NT2/D1 (cell line): ENCODE results near the gene SLC1A2.

ENCODE experiments used
- SUZ12 ChIP-seq: IDR thresholded peaks from 2 replicates; pipeline ENCODE4 v1.6.1; 2011; ENCODE audit not compliant: insufficient read length, insufficient read depth; ENCODE audit errors: extremely low read depth
- YY1 ChIP-seq: IDR thresholded peaks from 2 replicates; pipeline ENCODE4 v1.6.1; 2011; ENCODE audit not compliant: insufficient read length, insufficient read depth
- ZNF274 ChIP-seq: IDR thresholded peaks from 2 replicates; pipeline ENCODE4 v1.6.1; 2011; ENCODE audit warnings: mild to moderate bottlenecking, low read depth, low read length

DNA sequence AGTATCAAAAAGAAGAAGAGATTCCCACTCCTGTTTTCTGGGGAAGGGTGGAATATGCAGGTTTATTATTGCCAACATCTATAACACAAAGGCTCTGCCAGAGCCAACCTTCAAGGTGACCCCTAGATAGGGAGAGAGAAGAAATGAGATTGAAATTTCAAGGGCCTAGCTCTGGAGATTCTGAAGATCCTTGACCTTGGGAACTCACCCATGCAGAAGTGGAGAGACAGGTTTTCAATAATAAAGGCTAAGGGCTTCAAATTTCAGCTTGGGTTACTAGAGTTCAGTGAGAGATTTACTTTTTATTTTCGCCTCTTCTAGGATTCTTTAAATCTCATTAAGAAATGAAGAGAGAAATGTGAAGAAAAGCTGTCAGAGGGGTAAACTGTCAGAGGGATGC is 182.0 kb downstream of the SLC1A2 start:
- TF ChIP-seq ZNF274 (no peak), SUZ12 (no peak), YY1 (no peak)
